Endothelial cell of umbilical vein (primary cell): ENCODE measurements around the gene NHLH2. TPM values are rescaled to one million over a fixed set of nuclear protein-coding genes. Genes with fewer than 3 reads are reported as not detected.

Experiments
- BruUV-seq: library from RNA; stranded (reverse); fragments of 400-500 nt; replicated peaks from 2 replicates; lab custom pipeline; 2021; lab: Mats Ljungman, UMichigan
- CTCF ChIA-PET: fragments of 300-600, 350-600 bp; sonication (Branson Sonifier 250); formaldehyde crosslinking; loops from one replicate; lab custom pipeline; 2021; ENCODE audit warnings: antibody characterized with exemption, inconsistent platforms; lab: Charles Lee
- POLR2A ChIA-PET: fragments of 300-600, 350-600 bp; sonication (Branson Sonifier 250); formaldehyde crosslinking; loops from one replicate; lab custom pipeline; 2021; ENCODE audit warnings: antibody characterized with exemption, inconsistent platforms; lab: Charles Lee
- DNase-seq: peaks from one replicate; pipeline ENCODE4 v3.0.0-alpha.2; 2011; ENCODE audit warnings: low read depth, low spot score
- FAIRE-seq: peaks from 2 replicates; lab custom pipeline; 2011; peaks lifted over from hg19 to GRCh38; lab: Jason Lieb, UNC
- H2AFZ ChIP-seq: 2 replicates; pipeline ENCODE4 v1.6.0; 2012; ENCODE audit warnings: low read depth, low read length, control low read depth, inconsistent platforms
- H3K27ac ChIP-seq: 2 replicates; pipeline ENCODE4 v1.5.1; 2011; ENCODE audit warnings: low read depth, mild to moderate bottlenecking, control low read depth, low read length, moderate library complexity; ENCODE audit not compliant: insufficient read depth
- H3K27me3 ChIP-seq, 2 experiments: 2 replicates each; pipeline versions ENCODE4 v1.6.0 to v1.6.1; 2011; ENCODE audit warnings: low read length in 2 of 2, mixed read lengths in 1 of 2; ENCODE audit not compliant: control insufficient read depth in 2 of 2, insufficient read depth in 2 of 2
- H3K36me3 ChIP-seq, 2 experiments: 2 replicates in 1 of 2; 3 replicates in 1 of 2; pipeline ENCODE4 v1.5.1; 2011; ENCODE audit warnings: low read length in 2 of 2, mild to moderate bottlenecking in 1 of 2, moderate library complexity in 1 of 2; ENCODE audit not compliant: control insufficient read depth in 2 of 2, insufficient read depth in 2 of 2; ENCODE audit errors: extremely low read depth in 1 of 2
- H3K4me1 ChIP-seq: 3 replicates; pipeline ENCODE4 v1.5.1; 2011; ENCODE audit warnings: mild to moderate bottlenecking, low read length; ENCODE audit not compliant: control insufficient read depth, insufficient read depth; ENCODE audit errors: extremely low read depth
- H3K4me2 ChIP-seq: 2 replicates; pipeline ENCODE4 v1.6.1; 2011; ENCODE audit warnings: low read length, control low read depth, mixed read lengths; ENCODE audit not compliant: insufficient read depth
- H3K4me3 ChIP-seq, 3 experiments: fragments of 200-600 bp in 1 of 3; sonication (generic), shearing (Covaris generic) in 1 of 3; replicated peaks in 1 of 3; 2 replicates each; pipeline ENCODE4 v1.5.1; 2011 to 2016; ENCODE audit warnings: control low read depth in 3 of 3, low read length in 3 of 3, mild to moderate bottlenecking in 2 of 3, inconsistent platforms in 1 of 3, low read depth in 1 of 3, moderate library complexity in 1 of 3; ENCODE audit not compliant: insufficient read depth in 1 of 3
- H3K79me2 ChIP-seq: 2 replicates; pipeline ENCODE4 v1.6.0; 2012; ENCODE audit warnings: low read length, inconsistent platforms; ENCODE audit not compliant: control insufficient read depth, insufficient read depth
- H3K9ac ChIP-seq: replicated peaks from 2 replicates; pipeline ENCODE3; 2011; ENCODE audit warnings: low read length, control low read depth; ENCODE audit not compliant: insufficient read depth; ENCODE audit errors: extremely low read depth
- H3K9me1 ChIP-seq: replicated peaks from 3 replicates; pipeline ENCODE4 v1.6.0; 2011; ENCODE audit warnings: mild to moderate bottlenecking, low read length; ENCODE audit not compliant: control insufficient read depth, insufficient read depth; ENCODE audit errors: extremely low read depth
- H3K9me3 ChIP-seq: replicated peaks from 2 replicates; pipeline ENCODE4 v1.5.1; 2012; ENCODE audit warnings: low read length, inconsistent platforms; ENCODE audit not compliant: control insufficient read depth, insufficient read depth
- H4K20me1 ChIP-seq: replicated peaks from 2 replicates; pipeline ENCODE3; 2011; ENCODE audit warnings: mild to moderate bottlenecking, low read length; ENCODE audit not compliant: control insufficient read depth, insufficient read depth; ENCODE audit errors: extremely low read depth
- CTCF ChIP-seq, 2 donors: IDR thresholded peaks; 1 replicate in 1 of 2; 2 replicates in 1 of 2; pipeline ENCODE4 v1.5.1; 2011; ENCODE audit warnings: low read length in 2 of 2, mild to moderate bottlenecking in 2 of 2, moderate library complexity in 2 of 2, control low read depth in 1 of 2, inconsistent platforms in 1 of 2, low read depth in 1 of 2; ENCODE audit not compliant: insufficient read depth in 1 of 2; ENCODE audit errors: extremely low read depth in 1 of 2
- EZH2 ChIP-seq: IDR thresholded peaks from 2 replicates; pipeline ENCODE4 v1.6.1; 2012; ENCODE audit warnings: borderline replicate concordance, low read depth, mild to moderate bottlenecking, moderate library complexity, low read length, inconsistent platforms; ENCODE audit not compliant: severe bottlenecking
- FOS ChIP-seq: IDR thresholded peaks from 2 replicates; pipeline ENCODE4 v1.6.1; 2011; ENCODE audit warnings: mild to moderate bottlenecking, low read length, moderate library complexity, borderline replicate concordance; ENCODE audit not compliant: insufficient read depth
- JUN ChIP-seq: IDR thresholded peaks from 2 replicates; pipeline ENCODE4 v1.6.1; 2011; ENCODE audit warnings: borderline replicate concordance, low read depth; ENCODE audit not compliant: insufficient read length, insufficient read depth
- POLR2A ChIP-seq: IDR thresholded peaks from 2 replicates; pipeline ENCODE4 v1.6.1; 2012; ENCODE audit warnings: low read depth, mild to moderate bottlenecking, control low read depth, low read length
- POLR2AphosphoS5 ChIP-seq: IDR thresholded peaks from 2 replicates; pipeline ENCODE4 v1.6.1; 2012; ENCODE audit warnings: low read depth, mild to moderate bottlenecking, control low read depth, low read length, moderate library complexity; ENCODE audit not compliant: insufficient read depth
- dilution Hi-C: fragments of 300-500 bp; cut with MboI; formaldehyde crosslinking; loops from one replicate; pipeline ENCODE4 v1.15.0; 2019; ENCODE audit warnings: low sequenced_read_pairs; ENCODE audit not compliant: extremely low pct_ligation_motif_present
- intact Hi-C: fragments of 100-400 bp; cut with micrococcal nuclease; formaldehyde crosslinking; loops from one replicate; pipeline ENCODE4 v1.10.0; 2022
- polyA plus RNA-seq, 4 experiments: library from polyadenylated mRNA; depleted of rRNA in 3 of 4; stranded (reverse) in 3 of 4; unstranded in 1 of 4; fragments of >200 nt; gene quantifications; 2 replicates each; pipeline versions ENCODE4 v1.2.1 to v1.2.3, GENCODE V29; 2011 to 2012; ENCODE audit warnings: missing spikeins in 1 of 4
- total RNA-seq: library from RNA; stranded (reverse); gene quantifications from 2 replicates; pipeline ENCODE4 v1.2.3, GENCODE V29; 2021
- TF ChIP-seq, protein P1 (sequence below): IDR thresholded peaks from 2 replicates; pipeline ENCODE4 v1.6.1; 2011; ENCODE audit not compliant: insufficient read depth, insufficient read length

The NHLH2 gene
- total and polyA plus RNA-seq, 2 donors (not counting 3 experiments of a cell fraction or from before 2014, with no cell fraction given) = not detected

- dilution Hi-C loops (no loop called here), intact Hi-C loops (no loop called here)
- FAIRE-seq (no peak), DNase-seq (no peak)
- no peak overlapping the region for H2AFZ ChIP-seq
- H3K4me3 ChIP-seq = no peak overlapping the region
- H3K27ac ChIP-seq = no peak overlapping the region
- TF ChIP-seq EZH2 (no peak), JUN (no peak), POLR2AphosphoS5 (no peak), CTCF (IDR thresholded peaks at IDR 0.05; ENCODE audit: extremely low read depth in 1 of 2, insufficient read depth in 1 of 2, low read depth in 1 of 2, low read length in 2 of 2) (no peak), POLR2A (no peak), FOS (no peak)
- TF ChIP-seq, protein P1, sequence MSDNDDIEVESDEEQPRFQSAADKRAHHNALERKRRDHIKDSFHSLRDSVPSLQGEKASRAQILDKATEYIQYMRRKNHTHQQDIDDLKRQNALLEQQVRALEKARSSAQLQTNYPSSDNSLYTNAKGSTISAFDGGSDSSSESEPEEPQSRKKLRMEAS = no peak
- H3K4me2 ChIP-seq = no peak overlapping the region
- H3K27me3 ChIP-seq = peaks cover 0 to 11% of the 10 kb centered on the region in 2 experiments
- ChIA-PET CTCF (no interaction called here), POLR2A (no interaction called here)
- H3K9ac ChIP-seq = no peak overlapping the region
- H3K9me3 ChIP-seq = no peaks in the 10 kb centered on the region
- H3K36me3 ChIP-seq = no peaks in the 10 kb centered on the region
- no peaks in the 10 kb centered on the region for H4K20me1 ChIP-seq
- no peaks in the 10 kb centered on the region for H3K9me1 ChIP-seq
- no peaks in the 10 kb centered on the region for H3K79me2 ChIP-seq
- no TSS peak for BruUV-seq
- no peaks in the 10 kb centered on the region for H3K4me1 ChIP-seq
These were observed 45.8 kb downstream of the NHLH2 start for GRCh38 chr1:115794976-115795639.
